Stimulated activated memory B cell treated with anti-CD40 and anti-IgM and Interleukin-4, amounts not matched to agents 10 μg/mL and 1 μg/mL and 100 μg/mL, for 72 hours (primary cell): ENCODE data around the gene FRK.
A peak's percentile ranks its signal among the peaks of the same experiment; 100 is the strongest.
"Not testable (repeated sequence)": the region's sequence is repeated elsewhere in the genome, so short reads cannot be mapped to it uniquely, and the experiment has no call there.

Experiments used
- ATAC-seq: fragments of 150-1000 bp; cut with Tn5 transposase; 2 replicates; pipeline ENCODE4 v1.10.0; 2021
- H3K27ac Mint-ChIP-seq: one replicate; pipeline ENCODE4 v1.8.0; 2022; ENCODE audit warnings: mild to moderate bottlenecking, mixed read lengths
- H3K27me3 Mint-ChIP-seq: one replicate; pipeline ENCODE4 v1.8.0; 2022; ENCODE audit warnings: mixed read lengths
- H3K36me3 Mint-ChIP-seq: one replicate; pipeline ENCODE4 v1.8.0; 2022; ENCODE audit warnings: mixed read lengths
- H3K4me1 Mint-ChIP-seq: one replicate; pipeline ENCODE4 v1.8.0; 2022; ENCODE audit warnings: mixed read lengths
- H3K4me3 Mint-ChIP-seq: one replicate; pipeline ENCODE4 v1.8.0; 2022; ENCODE audit warnings: mild to moderate bottlenecking, moderate library complexity, mixed read lengths
- H3K9me3 Mint-ChIP-seq: one replicate; pipeline ENCODE4 v1.8.0; 2022; ENCODE audit warnings: mixed read lengths

FRK gene

GRCh38 chr6:116060572-116061283 is at the start of gene FRK:
FRK (minus strand) TSS chr6:116060891; CDS start chr6:116060311, 580 bp downstream.
- H3K36me3 Mint-ChIP-seq = no peaks in the 10 kb centered on the region
- H3K9me3 Mint-ChIP-seq = no peaks in the 10 kb centered on the region
- H3K27me3 Mint-ChIP-seq = peaks cover 13% of the 10 kb centered on the region
- H3K4me3 Mint-ChIP-seq = peak within 1 kb of the TSS; percentile 80
- peak; percentile 48 for ATAC-seq
- H3K27ac Mint-ChIP-seq = peak within 1 kb of the TSS; percentile 40
- H3K4me1 Mint-ChIP-seq = peaks cover 20% of the 10 kb centered on the region

DNA sequence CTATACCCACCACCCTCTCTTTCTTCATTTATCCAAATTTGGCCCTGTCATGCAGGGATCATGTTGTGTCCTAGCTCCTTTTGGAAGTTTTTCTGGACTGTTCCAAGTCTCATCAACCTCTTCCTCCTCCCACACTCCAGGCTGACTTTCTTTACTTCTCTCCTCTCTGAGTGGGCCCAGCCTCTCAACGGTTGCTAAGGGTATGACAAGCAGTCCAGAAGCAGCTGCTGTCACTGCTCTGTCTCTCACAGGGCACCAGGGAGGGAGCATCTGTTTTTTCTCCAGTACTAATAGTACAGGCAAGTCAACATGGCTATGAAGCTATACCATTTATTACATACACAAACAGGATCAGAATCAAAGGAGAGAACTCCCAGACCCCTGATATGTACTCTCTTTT is 48.1 kb upstream of the FRK start:
- H3K4me3 Mint-ChIP-seq = no peak overlapping the region

GRCh38 chr6:116106146-116106545 is 45.5 kb upstream of the FRK start:
- Mint-ChIP-seq H3K36me3 (peaks cover 38% of the 10 kb centered on the region), H3K27ac (peak overlapping the region; percentile 33), H3K27me3 (no peaks in the 10 kb centered on the region), H3K4me1 (peaks cover 46% of the 10 kb centered on the region), H3K9me3 (no peaks in the 10 kb centered on the region), H3K4me3 (no peak overlapping the region)
- no peak for ATAC-seq

More for the DNA sequence above, 48.1 kb upstream of the FRK start:
- H3K4me1 Mint-ChIP-seq = peaks cover 22% of the 10 kb centered on the region
- peaks cover 56% of the 10 kb centered on the region for H3K36me3 Mint-ChIP-seq
- no peaks in the 10 kb centered on the region for H3K27me3 Mint-ChIP-seq
- ATAC-seq = no peak
- H3K27ac Mint-ChIP-seq = no peak overlapping the region
- H3K9me3 Mint-ChIP-seq = no peaks in the 10 kb centered on the region

- H3K27me3 Mint-ChIP-seq = no peaks in the 10 kb centered on the region
- no peak overlapping the region for H3K4me3 Mint-ChIP-seq
- H3K9me3 Mint-ChIP-seq = no peaks in the 10 kb centered on the region
- H3K27ac Mint-ChIP-seq = peak overlapping the region; percentile 33
- peaks cover 29% of the 10 kb centered on the region for H3K36me3 Mint-ChIP-seq
- ATAC-seq = no peak
- peaks cover 50% of the 10 kb centered on the region for H3K4me1 Mint-ChIP-seq
Measured at GRCh38 chr6:116105247-116105646, 44.6 kb upstream of the FRK start.

DNA sequence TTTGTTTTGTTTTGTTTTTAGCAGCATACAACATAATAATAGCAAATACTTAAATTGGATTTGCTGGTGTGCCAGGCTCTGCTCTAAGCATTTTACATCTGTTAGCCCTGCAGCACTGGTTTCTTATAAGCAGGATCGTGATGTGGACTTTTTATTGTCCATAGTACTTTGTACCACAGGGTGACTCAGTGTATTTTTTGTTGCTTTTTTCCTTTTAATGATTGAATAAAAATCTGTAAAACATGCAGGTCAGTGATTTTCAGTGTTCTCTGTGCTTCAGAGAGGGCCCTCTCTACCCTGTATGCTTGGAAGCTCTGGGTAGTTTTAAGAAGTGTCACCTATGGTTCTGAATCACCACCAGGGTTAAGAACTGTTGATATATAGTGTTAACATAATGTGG is 43.9 kb upstream of the FRK start:
- Mint-ChIP-seq H3K4me3 (no peak overlapping the region), H3K27ac (no peak overlapping the region), H3K9me3 (no peaks in the 10 kb centered on the region), H3K27me3 (no peaks in the 10 kb centered on the region), H3K4me1 (peaks cover 55% of the 10 kb centered on the region), H3K36me3 (peaks cover 26% of the 10 kb centered on the region)
- ATAC-seq = no peak

- H3K27me3 Mint-ChIP-seq = no peaks in the 10 kb centered on the region
- ATAC-seq = no peak
- H3K4me1 Mint-ChIP-seq = peaks cover 64% of the 10 kb centered on the region
- no peaks in the 10 kb centered on the region for H3K9me3 Mint-ChIP-seq
- peak overlapping the region; percentile 57 for H3K27ac Mint-ChIP-seq
- H3K36me3 Mint-ChIP-seq = peaks cover 15% of the 10 kb centered on the region
- peak overlapping the region; percentile 9 for H3K4me3 Mint-ChIP-seq
Measured at GRCh38 chr6:116102873-116103272, 42.2 kb upstream of the FRK start.

- Mint-ChIP-seq H3K27ac (peak overlapping the region; percentile 96), H3K27me3 (no peaks in the 10 kb centered on the region), H3K9me3 (no peaks in the 10 kb centered on the region), H3K4me1 (peaks cover 64% of the 10 kb centered on the region), H3K36me3 (peaks cover 15% of the 10 kb centered on the region), H3K4me3 (peak overlapping the region; percentile 98)
- ATAC-seq = no peak
Measured at GRCh38 chr6:116101790-116102189, 41.1 kb upstream of the FRK start.

DNA sequence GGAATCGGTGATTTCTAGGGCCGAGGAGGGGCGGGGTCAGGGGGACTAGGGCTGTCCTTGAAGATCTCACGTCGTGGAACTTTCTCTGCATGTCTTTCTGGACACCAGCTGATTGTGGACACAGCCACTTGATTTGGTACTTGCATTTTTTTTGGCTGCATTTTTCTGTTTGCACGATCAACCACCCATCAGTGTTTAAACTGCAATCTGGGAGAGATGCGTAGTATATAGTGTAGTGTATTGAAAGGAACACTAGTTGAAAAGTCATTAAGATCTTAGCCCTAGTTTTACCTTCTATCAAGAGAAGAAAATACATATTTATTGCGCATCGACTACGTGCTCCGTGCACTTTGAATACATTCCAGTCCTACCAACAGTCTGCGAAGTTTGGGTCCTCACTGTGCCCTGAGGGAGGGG is 40.6 kb upstream of the FRK start:
- no peak for ATAC-seq

GRCh38 chr6:116100419-116101301 is 40.0 kb upstream of the FRK start, which contains the start of gene NT5DC1:
NT5DC1 (plus strand) TSS chr6:116100853; CDS start chr6:116100931, 78 bp downstream.
- ATAC-seq = peak; percentile 97
- Mint-ChIP-seq H3K36me3 (peaks cover 18% of the 10 kb centered on the region), H3K27me3 (no peaks in the 10 kb centered on the region), H3K4me3 (peak within 1 kb of the TSS; percentile 98), H3K27ac (peak within 1 kb of the TSS; percentile 96), H3K9me3 (peaks cover 4% of the 10 kb centered on the region), H3K4me1 (peaks cover 59% of the 10 kb centered on the region)

More for the DNA sequence above, 40.6 kb upstream of the FRK start:
- no peaks in the 10 kb centered on the region for H3K27me3 Mint-ChIP-seq
- H3K36me3 Mint-ChIP-seq = peaks cover 15% of the 10 kb centered on the region
- H3K9me3 Mint-ChIP-seq = no peaks in the 10 kb centered on the region
- peak overlapping the region; percentile 96 for H3K27ac Mint-ChIP-seq
- H3K4me1 Mint-ChIP-seq = peaks cover 64% of the 10 kb centered on the region
- peak overlapping the region; percentile 98 for H3K4me3 Mint-ChIP-seq

GRCh38 chr6:116099036-116099435 is 38.3 kb upstream of the FRK start:
- Mint-ChIP-seq H3K4me1 (peaks cover 44% of the 10 kb centered on the region), H3K9me3 (peaks cover 4% of the 10 kb centered on the region), H3K27ac (no peak overlapping the region), H3K27me3 (no peaks in the 10 kb centered on the region), H3K4me3 (no peak overlapping the region), H3K36me3 (peaks cover 12% of the 10 kb centered on the region)
- ATAC-seq = no peak

DNA sequence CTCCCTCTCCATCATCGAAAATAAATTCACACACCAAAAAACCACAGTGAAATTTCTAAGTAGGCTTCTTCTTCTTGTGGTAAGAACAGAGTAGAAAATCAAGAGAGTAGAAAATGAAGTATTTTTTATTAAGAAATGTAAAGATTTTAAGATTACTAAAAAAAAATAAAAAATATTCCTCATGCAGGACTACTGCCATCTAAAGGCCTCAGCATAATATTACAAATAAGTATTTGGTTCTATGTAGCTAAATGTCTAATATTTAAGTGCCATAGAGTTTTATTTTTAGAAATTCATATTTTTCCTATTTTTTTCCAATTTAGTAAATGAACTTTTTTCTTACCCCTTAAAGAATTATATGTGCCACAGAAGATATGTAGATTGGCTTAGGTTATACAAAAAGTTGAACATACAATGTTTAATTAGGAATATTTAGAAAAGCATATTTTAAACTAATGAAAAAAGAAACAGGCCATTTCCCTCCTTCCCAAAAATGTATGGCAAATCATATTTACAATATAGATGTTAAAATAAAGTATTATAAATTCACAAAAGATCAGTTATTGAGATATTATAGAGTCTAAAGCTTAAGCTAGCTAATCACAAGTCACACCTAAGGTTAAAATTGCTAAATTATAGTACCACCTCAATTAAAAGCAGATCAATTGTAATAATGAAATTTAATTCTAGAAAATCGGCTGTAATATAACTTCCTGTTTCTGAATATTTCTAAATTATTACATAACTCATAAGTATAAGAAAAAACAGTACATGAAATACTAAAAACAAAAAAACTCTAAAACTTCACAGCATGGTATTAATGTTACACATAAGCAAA is 36.5 kb upstream of the FRK start:
- Mint-ChIP-seq H3K9me3 (peaks cover 4% of the 10 kb centered on the region), H3K27me3 (no peaks in the 10 kb centered on the region), H3K4me1 (peaks cover 27% of the 10 kb centered on the region), H3K27ac (no peak overlapping the region), H3K36me3 (peaks cover 7% of the 10 kb centered on the region), H3K4me3 (no peak overlapping the region)
- ATAC-seq = no peak

DNA sequence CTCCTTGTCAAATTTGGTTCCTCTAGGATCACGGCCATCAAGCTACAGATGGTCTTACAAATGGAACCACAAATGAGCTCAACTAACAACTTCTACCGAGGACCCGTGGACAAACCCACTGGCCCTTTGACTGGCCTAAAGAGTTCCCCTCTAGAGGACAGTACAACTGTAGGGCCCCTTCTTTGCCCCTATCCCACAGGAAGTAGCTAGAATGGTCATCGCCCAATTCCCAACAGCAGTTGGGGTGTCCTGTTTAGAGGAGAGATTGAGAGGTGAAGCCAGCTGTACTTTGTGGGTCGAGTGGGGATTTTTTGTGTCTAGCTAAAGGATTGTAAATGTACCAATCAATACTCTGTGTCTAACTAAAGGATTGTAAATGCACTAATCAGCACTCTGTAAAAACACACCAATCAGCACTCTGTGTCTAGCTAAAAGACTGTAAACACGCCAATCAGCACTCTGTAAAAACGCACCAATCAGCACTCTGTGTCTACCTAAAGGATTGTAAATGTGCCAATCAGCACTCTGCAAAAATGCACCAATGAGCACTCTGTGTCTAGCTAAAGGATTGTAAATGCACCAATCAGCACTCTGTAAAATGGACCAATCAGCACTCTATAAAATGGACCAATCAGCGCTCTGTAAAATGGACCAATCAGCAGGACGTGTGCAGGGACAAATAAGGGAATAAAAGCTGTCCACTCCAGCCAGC is 35.5 kb upstream of the FRK start:
- H3K4me1 Mint-ChIP-seq = peaks cover 18% of the 10 kb centered on the region
- H3K27me3 Mint-ChIP-seq, H3K36me3 Mint-ChIP-seq: not testable (repeated sequence)

DNA sequence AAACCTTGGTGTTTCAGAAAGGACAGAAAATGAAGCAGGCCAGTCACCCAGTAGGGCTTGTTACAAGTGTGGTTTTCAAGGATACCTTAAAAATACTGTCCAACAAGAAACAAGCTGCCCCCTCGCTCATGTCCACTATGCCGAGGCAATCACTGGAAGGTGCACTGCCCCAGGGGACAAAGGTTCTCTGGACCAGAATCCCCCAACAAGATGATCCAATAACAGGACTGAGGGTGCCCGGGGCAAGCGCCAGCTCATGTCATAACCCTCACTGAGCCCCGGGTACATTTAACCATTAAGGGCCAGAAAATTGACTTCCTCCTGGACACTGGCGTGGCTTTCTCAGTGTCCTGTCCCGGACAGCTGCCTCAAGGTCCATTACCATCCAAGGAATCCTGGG is 33.4 kb upstream of the FRK start:
- peaks cover 8% of the 10 kb centered on the region for H3K4me1 Mint-ChIP-seq
- no peak overlapping the region for H3K4me3 Mint-ChIP-seq
- peaks cover 7% of the 10 kb centered on the region for H3K36me3 Mint-ChIP-seq
- no peaks in the 10 kb centered on the region for H3K27me3 Mint-ChIP-seq
- peaks cover 4% of the 10 kb centered on the region for H3K9me3 Mint-ChIP-seq
- no peak for ATAC-seq
- no peak overlapping the region for H3K27ac Mint-ChIP-seq

More for the DNA sequence above, 35.5 kb upstream of the FRK start:
- not testable (repeated sequence) for H3K9me3 Mint-ChIP-seq, H3K4me3 Mint-ChIP-seq, H3K27ac Mint-ChIP-seq, ATAC-seq

- Mint-ChIP-seq H3K4me1 (peaks cover 18% of the 10 kb centered on the region), H3K4me3 (no peak overlapping the region), H3K9me3 (no peaks in the 10 kb centered on the region), H3K27me3 (no peaks in the 10 kb centered on the region), H3K27ac (no peak overlapping the region), H3K36me3 (no peaks in the 10 kb centered on the region)
- peak; percentile 71 for ATAC-seq
Measured at GRCh38 chr6:116090251-116090650, 29.6 kb upstream of the FRK start.
